Measurements from ENCODE around the gene NOL3. TPM values are rescaled to one million over a fixed set of nuclear protein-coding genes. Genes with fewer than 3 reads are reported as not detected.

Gene NOL3
- total RNA-seq, 1 donor from 2014 or later: 8.8 TPM

DNA sequence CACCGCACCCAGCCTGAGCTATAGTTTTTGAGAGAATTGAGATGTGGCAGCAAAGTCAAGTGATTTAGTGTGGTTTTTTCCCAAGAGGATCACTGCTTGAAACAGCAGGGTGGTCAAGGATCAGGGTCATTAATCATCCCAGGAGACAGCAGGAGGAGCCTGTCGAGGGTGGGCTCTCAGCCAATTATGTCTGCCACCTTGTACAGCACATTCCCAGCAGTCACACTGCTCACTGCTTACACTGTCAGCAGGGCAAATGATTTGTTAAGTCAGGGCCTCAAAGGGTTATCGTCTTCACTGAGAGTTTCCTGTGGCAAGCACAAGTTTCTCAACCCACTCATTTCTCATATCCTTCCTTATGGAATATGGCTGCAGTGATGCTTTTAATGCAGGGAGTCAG is 32.7 kb upstream of the NOL3 start:
- no peak for DNase-seq
- Mint-ChIP-seq H3K9me3 (ENCODE audit: unreplicated experiment) (peaks cover 4% of the 10 kb centered on the region), H3K27me3 (ENCODE audit: unreplicated experiment) (no peaks in the 10 kb centered on the region), H3K36me3 (ENCODE audit: unreplicated experiment) (peaks cover 5% of the 10 kb centered on the region), H3K27ac (ENCODE audit: unreplicated experiment) (no peak overlapping the region), H3K4me1 (ENCODE audit: low read depth, unreplicated experiment) (no peaks in the 10 kb centered on the region), H3K4me3 (ENCODE audit: unreplicated experiment) (no peak overlapping the region)
- TF ChIP-seq, protein P1, sequence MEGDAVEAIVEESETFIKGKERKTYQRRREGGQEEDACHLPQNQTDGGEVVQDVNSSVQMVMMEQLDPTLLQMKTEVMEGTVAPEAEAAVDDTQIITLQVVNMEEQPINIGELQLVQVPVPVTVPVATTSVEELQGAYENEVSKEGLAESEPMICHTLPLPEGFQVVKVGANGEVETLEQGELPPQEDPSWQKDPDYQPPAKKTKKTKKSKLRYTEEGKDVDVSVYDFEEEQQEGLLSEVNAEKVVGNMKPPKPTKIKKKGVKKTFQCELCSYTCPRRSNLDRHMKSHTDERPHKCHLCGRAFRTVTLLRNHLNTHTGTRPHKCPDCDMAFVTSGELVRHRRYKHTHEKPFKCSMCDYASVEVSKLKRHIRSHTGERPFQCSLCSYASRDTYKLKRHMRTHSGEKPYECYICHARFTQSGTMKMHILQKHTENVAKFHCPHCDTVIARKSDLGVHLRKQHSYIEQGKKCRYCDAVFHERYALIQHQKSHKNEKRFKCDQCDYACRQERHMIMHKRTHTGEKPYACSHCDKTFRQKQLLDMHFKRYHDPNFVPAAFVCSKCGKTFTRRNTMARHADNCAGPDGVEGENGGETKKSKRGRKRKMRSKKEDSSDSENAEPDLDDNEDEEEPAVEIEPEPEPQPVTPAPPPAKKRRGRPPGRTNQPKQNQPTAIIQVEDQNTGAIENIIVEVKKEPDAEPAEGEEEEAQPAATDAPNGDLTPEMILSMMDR (IDR thresholded peaks at IDR 0.05; ENCODE audit: partially characterized antibody, unreplicated experiment): no peak

DNA sequence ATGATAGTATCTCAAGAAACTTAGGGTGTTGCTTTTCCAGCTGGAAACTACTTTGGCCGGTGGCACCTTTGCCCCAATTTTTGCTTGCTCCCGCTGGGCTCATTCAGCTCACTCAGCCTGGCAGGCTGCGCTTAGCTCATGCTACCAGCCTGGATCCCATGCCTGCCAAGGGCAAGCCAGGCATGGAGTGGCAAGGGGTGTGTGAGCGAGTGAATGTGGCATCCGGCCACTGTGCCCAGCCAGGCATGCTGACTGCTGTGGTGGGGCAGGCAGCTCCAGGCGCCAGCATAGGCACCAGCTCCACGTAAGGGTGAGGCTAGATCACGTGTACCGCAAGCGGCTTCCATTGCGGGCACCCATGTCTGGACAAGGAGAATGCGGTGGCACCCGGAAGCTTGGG is 28.9 kb upstream of the NOL3 start:
- Mint-ChIP-seq H3K27me3 (ENCODE audit: unreplicated experiment) (no peaks in the 10 kb centered on the region), H3K4me3 (ENCODE audit: unreplicated experiment) (no peak overlapping the region), H3K9me3 (ENCODE audit: unreplicated experiment) (peaks cover 2% of the 10 kb centered on the region), H3K27ac (ENCODE audit: unreplicated experiment) (no peak overlapping the region), H3K36me3 (ENCODE audit: unreplicated experiment) (peaks cover 5% of the 10 kb centered on the region), H3K4me1 (ENCODE audit: low read depth, unreplicated experiment) (no peaks in the 10 kb centered on the region)
- TF ChIP-seq, protein P1 (IDR thresholded peaks at IDR 0.05; ENCODE audit: partially characterized antibody, unreplicated experiment): no peak
- no peak for DNase-seq

DNA sequence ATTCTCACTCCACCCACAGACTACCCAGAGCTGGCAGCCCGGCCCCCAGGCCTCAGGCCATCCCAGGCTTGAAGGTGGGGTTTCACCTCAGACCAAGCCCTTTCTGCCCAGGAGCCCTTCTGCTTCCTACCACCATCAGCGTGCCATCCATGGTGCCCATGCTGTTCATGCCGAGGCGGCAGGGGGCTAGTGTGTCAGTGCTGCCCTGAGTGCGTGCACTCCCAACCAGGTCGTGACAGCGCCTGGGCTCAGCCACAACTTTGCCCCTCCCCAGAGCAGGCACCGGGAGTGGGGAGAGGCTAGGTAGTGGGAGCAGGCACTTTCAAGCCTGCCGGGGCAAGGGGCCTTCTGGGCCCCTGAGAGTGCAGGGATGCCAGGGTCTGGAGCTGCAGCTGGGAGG is 28.0 kb upstream of the NOL3 start:
- Mint-ChIP-seq H3K27me3 (ENCODE audit: unreplicated experiment) (no peaks in the 10 kb centered on the region), H3K9me3 (ENCODE audit: unreplicated experiment) (peaks cover 2% of the 10 kb centered on the region), H3K27ac (ENCODE audit: unreplicated experiment) (no peak overlapping the region), H3K4me1 (ENCODE audit: low read depth, unreplicated experiment) (no peaks in the 10 kb centered on the region), H3K36me3 (ENCODE audit: unreplicated experiment) (peaks cover 5% of the 10 kb centered on the region), H3K4me3 (ENCODE audit: unreplicated experiment) (no peak overlapping the region)
- DNase-seq: no peak
- TF ChIP-seq, protein P1 (IDR thresholded peaks at IDR 0.05; ENCODE audit: partially characterized antibody, unreplicated experiment): no peak

DNA sequence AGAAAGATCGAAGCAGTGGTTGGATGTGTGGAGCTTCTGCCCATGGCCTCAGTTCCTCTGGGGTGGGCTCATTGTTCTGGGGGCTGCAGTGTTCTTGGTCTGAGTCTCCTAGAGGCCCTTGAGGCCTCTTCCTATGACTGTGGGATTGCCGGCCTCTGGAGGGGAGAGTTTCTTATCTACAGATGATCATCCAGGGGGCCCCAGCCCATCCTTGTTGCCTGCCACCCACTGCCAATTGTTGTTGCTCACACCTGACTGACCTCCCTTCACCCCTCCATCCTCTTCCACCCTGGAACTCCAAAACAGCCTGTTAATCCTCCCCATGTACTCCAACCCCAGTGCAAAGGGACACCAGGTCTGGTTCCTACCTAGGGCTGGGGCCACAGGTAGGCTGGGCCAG is 25.4 kb upstream of the NOL3 start:
- H3K4me3 Mint-ChIP-seq (ENCODE audit: unreplicated experiment): no peak overlapping the region
- H3K36me3 Mint-ChIP-seq (ENCODE audit: unreplicated experiment): peaks cover 10% of the 10 kb centered on the region

DNA sequence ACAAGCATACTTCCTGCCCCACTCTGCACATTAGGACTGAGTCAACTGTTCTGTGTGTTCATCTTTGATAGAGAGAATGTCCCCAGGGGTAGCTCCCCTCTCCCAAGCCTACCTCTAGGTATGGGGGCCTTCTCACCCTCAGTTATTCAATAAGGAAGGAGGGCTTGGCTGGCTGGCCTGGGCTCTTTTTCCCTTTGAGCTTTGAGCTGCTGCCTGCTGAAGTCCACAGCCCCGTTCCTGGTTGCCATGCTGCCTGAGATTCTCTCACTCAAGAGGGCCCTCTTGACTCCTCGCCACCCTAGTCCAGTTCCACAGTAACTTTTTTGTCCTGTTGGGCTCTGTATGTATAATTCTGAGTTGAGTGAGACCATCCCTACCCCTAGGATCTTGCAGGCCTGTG is 24.6 kb upstream of the NOL3 start:
- Mint-ChIP-seq H3K27me3 (ENCODE audit: unreplicated experiment) (peaks cover 9% of the 10 kb centered on the region), H3K9me3 (ENCODE audit: unreplicated experiment) (peaks cover 4% of the 10 kb centered on the region), H3K27ac (ENCODE audit: unreplicated experiment) (no peak overlapping the region), H3K36me3 (ENCODE audit: unreplicated experiment) (peaks cover 10% of the 10 kb centered on the region), H3K4me1 (ENCODE audit: low read depth, unreplicated experiment) (no peaks in the 10 kb centered on the region), H3K4me3 (ENCODE audit: unreplicated experiment) (no peak overlapping the region)
- TF ChIP-seq, protein P1 (IDR thresholded peaks at IDR 0.05; ENCODE audit: partially characterized antibody, unreplicated experiment): no peak
- DNase-seq: no peak

More for the DNA sequence above, 25.4 kb upstream of the NOL3 start:
- H3K27me3 Mint-ChIP-seq (ENCODE audit: unreplicated experiment): peaks cover 9% of the 10 kb centered on the region
- DNase-seq: no peak
- TF ChIP-seq, protein P1 (IDR thresholded peaks at IDR 0.05; ENCODE audit: partially characterized antibody, unreplicated experiment): no peak
- H3K9me3 Mint-ChIP-seq (ENCODE audit: unreplicated experiment): peaks cover 4% of the 10 kb centered on the region
- no peaks in the 10 kb centered on the region for H3K4me1 Mint-ChIP-seq (ENCODE audit: low read depth, unreplicated experiment)
- no peak overlapping the region for H3K27ac Mint-ChIP-seq (ENCODE audit: unreplicated experiment)
